Liver (tissue), 9 donors: ENCODE measurements around the gene MYO15A. TPM values are rescaled to one million over a fixed set of nuclear protein-coding genes. Genes with fewer than 3 reads are reported as not detected.

Experiments
- DNase-seq: peaks from one replicate; pipeline ENCODE4 v3.0.0-alpha.2; 2017; ENCODE audit warnings: low spot score
- H3K27ac ChIP-seq, 2 donors: one replicate each; pipeline ENCODE4 v1.7.0; 2013; ENCODE audit warnings: inconsistent platforms in 2 of 2, low read length in 2 of 2, control low read depth in 1 of 2, low read depth in 1 of 2, mild to moderate bottlenecking in 1 of 2
- H3K27me3 ChIP-seq, 4 donors: one replicate each; pipeline versions ENCODE4 v1.6.1 to v1.7.0; 2013; ENCODE audit warnings: low read length in 3 of 4, inconsistent platforms in 1 of 4, mild to moderate bottlenecking in 1 of 4, moderate library complexity in 1 of 4; ENCODE audit not compliant: control insufficient read depth in 4 of 4, insufficient read depth in 4 of 4
- H3K36me3 ChIP-seq, 4 donors: one replicate each; pipeline versions ENCODE4 v1.6.1 to v1.7.0; 2013; ENCODE audit warnings: low read length in 3 of 4, mild to moderate bottlenecking in 3 of 4, low read depth in 1 of 4, moderate library complexity in 1 of 4; ENCODE audit not compliant: control insufficient read depth in 4 of 4, insufficient read depth in 3 of 4
- H3K4me1 ChIP-seq, 4 donors: one replicate each; pipeline versions ENCODE4 v1.6.1 to v1.7.0; 2013; ENCODE audit warnings: low read length in 3 of 4, mild to moderate bottlenecking in 3 of 4, moderate library complexity in 1 of 4; ENCODE audit not compliant: control insufficient read depth in 4 of 4, insufficient read depth in 4 of 4
- H3K4me3 ChIP-seq, 3 donors: one replicate each; pipeline versions ENCODE4 v1.6.1 to v1.7.0; 2013; ENCODE audit warnings: low read length in 3 of 3, control low read depth in 1 of 3, low read depth in 1 of 3, mild to moderate bottlenecking in 1 of 3
- H3K9ac ChIP-seq, 2 donors: one replicate each; pipeline ENCODE4 v1.7.0; 2013; ENCODE audit warnings: low read length in 2 of 2, mild to moderate bottlenecking in 2 of 2, moderate library complexity in 2 of 2, control low read depth in 1 of 2, low read depth in 1 of 2
- H3K9me3 ChIP-seq, 4 donors: one replicate each; pipeline versions ENCODE4 v1.6.1 to v1.7.0; 2013; ENCODE audit warnings: low read length in 3 of 4; ENCODE audit not compliant: control insufficient read depth in 4 of 4
- ATF3 ChIP-seq: IDR thresholded peaks from 2 replicates; pipeline ENCODE4 v1.6.1; 2016; ENCODE audit warnings: antibody characterized with exemption
- CTCF ChIP-seq: fragments of 150-350 bp; IDR thresholded peaks from 2 replicates; pipeline ENCODE4 v1.5.1; 2017; ENCODE audit warnings: improper control_type of control experiment, low read depth, low read length; ENCODE audit not compliant: missing input control
- EGR1 ChIP-seq, 2 donors: IDR thresholded peaks; 2 replicates each; pipeline ENCODE4 v1.6.1; 2016 to 2018; ENCODE audit warnings: antibody characterized with exemption in 2 of 2, low read depth in 2 of 2
- FOXA1 ChIP-seq: IDR thresholded peaks from 2 replicates; pipeline ENCODE4 v1.6.1; 2016; ENCODE audit warnings: antibody characterized with exemption
- FOXA2 ChIP-seq: IDR thresholded peaks from 2 replicates; pipeline ENCODE4 v1.6.1; 2016; ENCODE audit warnings: antibody characterized with exemption
- GABPA ChIP-seq, 2 donors: IDR thresholded peaks in 1 of 2; conservative IDR thresholded peaks in 1 of 2; 2 replicates each; pipeline ENCODE4 v1.6.1; 2016; ENCODE audit warnings: antibody characterized with exemption in 2 of 2, mild to moderate bottlenecking in 1 of 2, moderate library complexity in 1 of 2
- HNF4A ChIP-seq, 2 donors: conservative IDR thresholded peaks; 2 replicates each; pipeline ENCODE4 v1.6.1; 2016; ENCODE audit warnings: antibody characterized with exemption in 2 of 2, mild to moderate bottlenecking in 2 of 2
- HNF4G ChIP-seq: IDR thresholded peaks from 2 replicates; pipeline ENCODE4 v1.6.1; 2016; ENCODE audit warnings: antibody characterized with exemption
- JUND ChIP-seq, 2 donors: IDR thresholded peaks; 2 replicates each; pipeline ENCODE4 v1.6.1; 2016; ENCODE audit warnings: antibody characterized with exemption in 2 of 2
- MAX ChIP-seq: IDR thresholded peaks from 2 replicates; pipeline ENCODE4 v1.6.1; 2016; ENCODE audit warnings: antibody characterized with exemption
- NR2F2 ChIP-seq: IDR thresholded peaks from 2 replicates; pipeline ENCODE4 v1.6.1; 2016; ENCODE audit warnings: antibody characterized with exemption
- RAD21 ChIP-seq, 2 donors: IDR thresholded peaks; 2 replicates each; pipeline ENCODE4 v1.6.1; 2016; ENCODE audit warnings: antibody characterized with exemption in 2 of 2, mild to moderate bottlenecking in 2 of 2
- REST ChIP-seq: IDR thresholded peaks from 2 replicates; pipeline ENCODE4 v1.6.1; 2016; ENCODE audit warnings: antibody characterized with exemption, mild to moderate bottlenecking
- RXRA ChIP-seq, 2 donors: IDR thresholded peaks; 2 replicates each; pipeline ENCODE4 v1.6.1; 2017 to 2018; ENCODE audit warnings: antibody characterized with exemption in 2 of 2, mild to moderate bottlenecking in 1 of 2
- SP1 ChIP-seq: IDR thresholded peaks from 2 replicates; pipeline ENCODE4 v1.6.1; 2018; ENCODE audit warnings: antibody characterized with exemption, mild to moderate bottlenecking
- TAF1 ChIP-seq: conservative IDR thresholded peaks from 2 replicates; pipeline ENCODE4 v1.6.1; 2016; ENCODE audit warnings: antibody characterized with exemption, mild to moderate bottlenecking
- YY1 ChIP-seq: IDR thresholded peaks from 2 replicates; pipeline ENCODE4 v1.6.1; 2016; ENCODE audit warnings: antibody characterized with exemption, mild to moderate bottlenecking
- ZBTB33 ChIP-seq: IDR thresholded peaks from 2 replicates; pipeline ENCODE4 v1.6.1; 2016; ENCODE audit warnings: antibody characterized with exemption
- WGBS: extraction: QIAGEN DNeasy Blood & Tissue Kit; methylation state at CpG from one replicate; pipeline ENCODE4 v1.1.7; 2013; 5-methylcytosine and 5-hydroxymethylcytosine counted together
- polyA plus RNA-seq, 2 donors: library from polyadenylated mRNA; stranded (reverse) in 1 of 2; unstranded in 1 of 2; fragments of 200-250 nt in 1 of 2; fragments of >200 nt in 1 of 2; fragmentation: Nextera tagmentation in 1 of 2; extraction: Ambion mirVana in 1 of 2; gene quantifications; one replicate each; pipeline versions ENCODE4 v1.2.1 to v1.2.3, GENCODE V29; 2013 to 2015
- total RNA-seq, 2 donors: library from RNA; depleted of rRNA; stranded (reverse); fragments of >200 nt; gene quantifications; one replicate each; pipeline ENCODE4 v1.2.3, GENCODE V29; 2014
- donor health status: healthy.
- donor health status: healthy.
- donor health status: healthy.
- donor health status: healthy.
- donor health status: healthy.

MYO15A gene
- total and polyA plus RNA-seq, 4 donors, result 0.15 to 2.9 (median 0.97) TPM

- Histone ChIP-seq H3K27ac (peak overlapping the region in 1 of 2 donors; percentile 77), H3K27me3 (no peaks in the 10 kb centered on the region), H3K9me3 (no peaks in the 10 kb centered on the region), H3K9ac (no peak overlapping the region), H3K4me1 (peaks cover 30 to 49% (median 42%) of the 10 kb centered on the region in 4 donors), H3K4me3 (no peak overlapping the region), H3K36me3 (peaks cover 0 to 25% (median 19%) of the 10 kb centered on the region in 4 donors)
- 91% methylated on average over 2 of the region's 2 CpGs for WGBS
- no peak for DNase-seq
- TF ChIP-seq CTCF, result no peak
- TF ChIP-seq GABPA (IDR thresholded peaks at IDR 0.05 in 1 of 2, conservative IDR thresholded peaks at IDR 0.05 in 1 of 2), result no peak
- no peak for TF ChIP-seq ATF3
- no peak for TF ChIP-seq RXRA (IDR thresholded peaks at IDR 0.05)
- TF ChIP-seq RAD21 (IDR thresholded peaks at IDR 0.05), result no peak
- no peak for TF ChIP-seq HNF4G
- TF ChIP-seq EGR1 (IDR thresholded peaks at IDR 0.05; ENCODE audit: low read depth in 2 of 2), result no peak
- no peak for TF ChIP-seq NR2F2
- no peak for TF ChIP-seq FOXA2
- TF ChIP-seq YY1, result no peak
- TF ChIP-seq MAX, result no peak
- no peak for TF ChIP-seq SP1
- no peak for TF ChIP-seq ZBTB33
- TF ChIP-seq TAF1, result no peak
- TF ChIP-seq HNF4A (conservative IDR thresholded peaks at IDR 0.05), result no peak
- TF ChIP-seq FOXA1, result no peak
Measured at GRCh38 chr17:18191967-18192366, 83.4 kb downstream of the MYO15A start.

- Histone ChIP-seq H3K9me3 (no peaks in the 10 kb centered on the region), H3K4me3 (no peak overlapping the region), H3K27ac (no peak overlapping the region), H3K9ac (no peak overlapping the region), H3K27me3 (no peaks in the 10 kb centered on the region), H3K36me3 (peaks cover 5 to 39% (median 23%) of the 10 kb centered on the region in 4 donors), H3K4me1 (peaks cover 20 to 37% (median 26%) of the 10 kb centered on the region in 4 donors)
- WGBS, result 98% methylated on average over 4 of the region's 4 CpGs
- DNase-seq, result no peak
- TF ChIP-seq FOXA1, result no peak
- no peak for TF ChIP-seq HNF4G
- no peak for TF ChIP-seq MAX
- TF ChIP-seq ZBTB33, result no peak
- TF ChIP-seq FOXA2, result no peak
- TF ChIP-seq GABPA (IDR thresholded peaks at IDR 0.05 in 1 of 2, conservative IDR thresholded peaks at IDR 0.05 in 1 of 2), result no peak
- no peak for TF ChIP-seq REST
- TF ChIP-seq ATF3, result no peak
- no peak for TF ChIP-seq EGR1 (IDR thresholded peaks at IDR 0.05; ENCODE audit: low read depth in 2 of 2)
- no peak for TF ChIP-seq YY1
- no peak for TF ChIP-seq RXRA (IDR thresholded peaks at IDR 0.05)
- TF ChIP-seq JUND (IDR thresholded peaks at IDR 0.05), result no peak
- no peak for TF ChIP-seq RAD21 (IDR thresholded peaks at IDR 0.05)
- TF ChIP-seq CTCF, result no peak
- no peak for TF ChIP-seq HNF4A (conservative IDR thresholded peaks at IDR 0.05)
- no peak for TF ChIP-seq NR2F2
- no peak for TF ChIP-seq TAF1
Measured at GRCh38 chr17:18194394-18194793, 85.8 kb downstream of the MYO15A start.
